ENCODE measurements around the gene FGD6.

- TF ChIP-seq CTCF (IDR thresholded peaks at IDR 0.05; ENCODE audit: insufficient read depth, low read length, poor library complexity, severe bottlenecking), result no peak
- TF ChIP-seq EZH2phosphoT487 (conservative IDR thresholded peaks at IDR 0.05; ENCODE audit: low read length), result no peak
Measured at GRCh38 chr12:95240556-95240955, 23.3 kb upstream of the FGD6 start.

Measured in SU-DHL-6 (cell line).